ENCODE data around the gene ECT2L. TPM values are rescaled to one million over a fixed set of nuclear protein-coding genes. Genes with fewer than 3 reads are reported as not detected.
A peak's percentile ranks its signal among the peaks of the same experiment; 100 is the strongest.

The ECT2L gene, protein sequence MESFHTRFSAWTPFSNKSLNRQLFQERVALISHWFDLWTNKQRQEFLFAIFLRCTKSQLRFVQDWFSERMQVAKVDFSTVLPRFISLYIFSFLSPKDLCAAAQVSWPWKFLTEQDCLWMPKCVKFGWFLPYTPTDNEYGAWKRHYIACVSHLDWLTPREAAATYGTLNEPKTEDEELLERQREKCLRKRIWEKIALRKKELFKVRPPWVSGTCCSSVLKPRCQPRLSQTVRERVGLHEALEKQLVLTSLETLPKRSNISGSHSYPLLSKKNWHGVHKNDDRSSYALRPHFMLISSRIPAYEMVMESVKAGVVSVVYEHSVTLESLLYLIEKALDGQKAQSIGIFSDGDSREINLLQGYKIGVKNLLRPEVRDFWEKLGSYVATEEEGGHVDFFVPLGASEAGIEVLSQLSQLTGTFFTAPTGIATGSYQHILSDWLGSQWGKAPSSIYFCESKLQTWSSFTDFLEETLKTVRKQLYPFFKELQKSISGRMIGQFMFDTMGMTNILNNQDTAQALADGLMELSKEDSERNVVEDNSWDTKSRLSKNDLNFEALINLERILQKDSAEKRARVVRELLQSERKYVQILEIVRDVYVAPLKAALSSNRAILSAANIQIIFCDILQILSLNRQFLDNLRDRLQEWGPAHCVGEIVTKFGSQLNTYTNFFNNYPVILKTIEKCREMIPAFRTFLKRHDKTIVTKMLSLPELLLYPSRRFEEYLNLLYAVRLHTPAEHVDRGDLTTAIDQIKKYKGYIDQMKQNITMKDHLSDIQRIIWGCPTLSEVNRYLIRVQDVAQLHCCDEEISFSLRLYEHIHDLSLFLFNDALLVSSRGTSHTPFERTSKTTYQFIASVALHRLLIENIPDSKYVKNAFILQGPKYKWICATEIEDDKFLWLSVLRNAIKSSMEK
- total RNA-seq (2021) = not detected in 2 replicates
- Bru-seq, nascent RNA = percentile 14 among the genes with signal in this experiment
- percentile 18 among the genes with signal in this experiment for BruChase-seq, experiment 1, labeled RNA remaining after a 2-hour chase
- BruChase-seq, experiment 2, labeled RNA remaining after a 6-hour chase = percentile 15 among the genes with signal in this experiment
- long read RNA-seq, partial matches to known transcripts = 0 of 1 reads
- long read RNA-seq, other reads (novel, unspliced or antisense) = 1 of 1 reads

DNA sequence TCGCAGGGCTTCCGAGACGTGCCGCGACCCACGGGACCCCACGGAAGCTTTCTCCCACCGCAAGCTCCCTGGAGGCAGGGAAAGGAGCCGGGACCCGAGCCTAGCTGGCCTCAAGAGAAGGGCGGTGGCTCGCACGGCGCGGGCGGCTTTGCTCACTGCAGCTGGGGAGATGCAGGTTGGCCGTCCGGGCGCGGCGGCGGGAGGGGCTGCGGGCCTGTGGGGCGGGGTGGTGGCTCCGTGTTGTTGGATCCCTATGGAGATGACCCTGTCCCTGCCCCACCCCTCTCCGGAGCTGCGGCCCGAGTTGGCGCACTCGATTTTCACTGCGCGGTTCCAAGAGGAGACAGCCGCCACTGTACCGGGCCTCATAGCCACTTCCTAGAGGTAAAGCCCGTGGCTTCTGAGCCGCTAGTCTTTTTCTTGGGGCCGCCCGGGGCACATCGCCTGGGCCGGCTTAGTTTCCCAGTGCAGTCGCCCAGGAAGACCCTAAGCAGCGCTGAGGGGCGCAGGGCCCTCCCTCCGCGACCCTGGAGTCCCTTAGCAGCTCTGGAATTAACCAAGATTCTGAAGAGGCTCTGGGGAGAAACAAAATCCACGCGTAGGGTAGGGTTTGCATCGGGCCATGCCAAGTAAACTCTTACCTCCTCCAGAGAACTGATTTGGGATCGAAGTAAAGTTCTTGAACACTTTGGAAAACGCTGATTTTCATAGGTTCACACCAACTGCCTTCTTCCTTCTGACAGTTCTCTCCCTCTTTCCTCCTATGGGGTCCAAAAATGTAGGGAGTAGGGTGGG, at the start of gene ECT2L:
Gene ECT2L (plus strand): TSS at position 279 of the 795 bp plus-strand sequence. CDS start 17,188 bp downstream, outside the sequence.
- BruUV-seq (replicated peaks) = no TSS peak
- intact Hi-C loops (cut with micrococcal nuclease; ENCODE audit: unreplicated experiment) = no loop called here
- Histone ChIP-seq H3K27me3 (replicated peaks; ENCODE audit: insufficient read depth, low read depth, low read length, poor library complexity) (no peaks in the 10 kb centered on the region), H3K27ac (ENCODE audit: low read depth, low read length, poor library complexity, severe bottlenecking) (no peak within 1 kb of the TSS), H3K9me3 (ENCODE audit: low read depth, low read length, poor library complexity, severe bottlenecking) (no peaks in the 10 kb centered on the region), H3K4me1 (ENCODE audit: insufficient read depth, low read length, poor library complexity, severe bottlenecking) (no peaks in the 10 kb centered on the region), H3K4me3 (ENCODE audit: low read depth, low read length, poor library complexity, severe bottlenecking) (no peak within 1 kb of the TSS), H3K36me3 (ENCODE audit: insufficient read depth, low read length, poor library complexity, severe bottlenecking) (no peaks in the 10 kb centered on the region)
- no peak for DNase-seq (ENCODE audit: low spot score)
- TF ChIP-seq, protein P1, sequence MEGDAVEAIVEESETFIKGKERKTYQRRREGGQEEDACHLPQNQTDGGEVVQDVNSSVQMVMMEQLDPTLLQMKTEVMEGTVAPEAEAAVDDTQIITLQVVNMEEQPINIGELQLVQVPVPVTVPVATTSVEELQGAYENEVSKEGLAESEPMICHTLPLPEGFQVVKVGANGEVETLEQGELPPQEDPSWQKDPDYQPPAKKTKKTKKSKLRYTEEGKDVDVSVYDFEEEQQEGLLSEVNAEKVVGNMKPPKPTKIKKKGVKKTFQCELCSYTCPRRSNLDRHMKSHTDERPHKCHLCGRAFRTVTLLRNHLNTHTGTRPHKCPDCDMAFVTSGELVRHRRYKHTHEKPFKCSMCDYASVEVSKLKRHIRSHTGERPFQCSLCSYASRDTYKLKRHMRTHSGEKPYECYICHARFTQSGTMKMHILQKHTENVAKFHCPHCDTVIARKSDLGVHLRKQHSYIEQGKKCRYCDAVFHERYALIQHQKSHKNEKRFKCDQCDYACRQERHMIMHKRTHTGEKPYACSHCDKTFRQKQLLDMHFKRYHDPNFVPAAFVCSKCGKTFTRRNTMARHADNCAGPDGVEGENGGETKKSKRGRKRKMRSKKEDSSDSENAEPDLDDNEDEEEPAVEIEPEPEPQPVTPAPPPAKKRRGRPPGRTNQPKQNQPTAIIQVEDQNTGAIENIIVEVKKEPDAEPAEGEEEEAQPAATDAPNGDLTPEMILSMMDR (conservative IDR thresholded peaks at IDR 0.05; ENCODE audit: low read depth, low read length) = no peak
- TF ChIP-seq EZH2 (IDR thresholded peaks at IDR 0.05; ENCODE audit: borderline replicate concordance, low read depth, low read length, poor library complexity, severe bottlenecking) = no peak
- ChIA-PET POLR2A (ENCODE audit: low non-redundant PET) (interaction anchor here (0.6 kb wide), 1 partner anchor 1026 kb away, joined by 3 read pairs; no protein-coding TSS in a partner anchor), CTCF (no interaction called here)

DNA sequence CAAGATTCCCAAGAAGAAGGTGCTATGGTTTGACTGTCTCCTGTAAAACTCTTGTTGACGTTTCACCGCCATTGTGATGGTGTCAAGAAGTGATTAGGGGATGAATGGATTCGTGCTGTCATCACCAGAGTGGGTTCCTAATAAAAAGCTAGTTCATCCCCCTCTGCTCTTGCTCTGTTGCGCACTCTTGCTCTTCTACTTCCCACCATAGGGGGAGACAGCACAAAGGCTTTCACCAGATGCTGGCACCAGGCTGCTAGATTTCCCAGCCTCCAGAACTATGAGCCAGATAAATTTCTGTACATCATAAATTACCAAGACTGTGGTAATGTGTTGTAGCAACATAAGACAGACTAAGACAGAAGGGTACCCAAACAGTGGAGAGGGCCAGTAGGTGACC, 43.9 kb upstream of the ECT2L start:
- Histone ChIP-seq H3K9me3 (ENCODE audit: low read depth, low read length, poor library complexity, severe bottlenecking) (no peaks in the 10 kb centered on the region), H3K27me3 (replicated peaks; ENCODE audit: insufficient read depth, low read depth, low read length, poor library complexity) (no peaks in the 10 kb centered on the region), H3K36me3 (ENCODE audit: insufficient read depth, low read length, poor library complexity, severe bottlenecking) (no peaks in the 10 kb centered on the region), H3K4me1 (ENCODE audit: insufficient read depth, low read length, poor library complexity, severe bottlenecking) (no peaks in the 10 kb centered on the region), H3K27ac (ENCODE audit: low read depth, low read length, poor library complexity, severe bottlenecking) (no peak overlapping the region), H3K4me3 (ENCODE audit: low read depth, low read length, poor library complexity, severe bottlenecking) (no peak overlapping the region)
- ChIA-PET POLR2A (ENCODE audit: low non-redundant PET) (no interaction called here), CTCF (no interaction called here)
- intact Hi-C loops (cut with micrococcal nuclease; ENCODE audit: unreplicated experiment) = no loop called here
- TF ChIP-seq, protein P1 (conservative IDR thresholded peaks at IDR 0.05; ENCODE audit: low read depth, low read length) = peak; percentile 40
- TF ChIP-seq EZH2 (IDR thresholded peaks at IDR 0.05; ENCODE audit: borderline replicate concordance, low read depth, low read length, poor library complexity, severe bottlenecking) = no peak
- no TSS peak for BruUV-seq (replicated peaks)
- peak; percentile 19 for DNase-seq (ENCODE audit: low spot score)

DNA sequence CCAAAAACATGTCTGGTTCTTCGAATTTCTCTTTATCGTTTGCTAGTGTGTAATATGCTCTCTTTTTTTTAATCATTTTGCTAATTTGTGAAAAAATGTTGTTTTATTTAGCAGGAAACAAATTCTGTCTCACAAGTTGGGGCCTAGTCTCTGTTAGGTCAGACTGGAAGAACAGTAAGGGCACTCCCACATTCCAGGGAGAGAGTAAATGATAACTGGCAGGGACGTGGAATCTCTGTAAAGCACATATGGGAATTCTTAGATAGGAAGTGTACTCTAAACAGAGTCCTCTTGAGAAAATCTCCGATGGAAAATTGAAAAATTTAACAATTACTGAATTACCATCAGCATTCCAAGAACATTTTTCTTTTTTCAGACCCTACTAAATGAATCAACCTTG, 38.8 kb upstream of the ECT2L start:
- no peaks in the 10 kb centered on the region for H3K4me1 ChIP-seq (ENCODE audit: insufficient read depth, low read length, poor library complexity, severe bottlenecking)
- TF ChIP-seq EZH2 (IDR thresholded peaks at IDR 0.05; ENCODE audit: borderline replicate concordance, low read depth, low read length, poor library complexity, severe bottlenecking) = no peak
- TF ChIP-seq, protein P1 (conservative IDR thresholded peaks at IDR 0.05; ENCODE audit: low read depth, low read length) = no peak
- H3K27ac ChIP-seq (ENCODE audit: low read depth, low read length, poor library complexity, severe bottlenecking) = no peak overlapping the region
- CTCF ChIA-PET = no interaction called here
- intact Hi-C loops (cut with micrococcal nuclease; ENCODE audit: unreplicated experiment) = no loop called here
- H3K36me3 ChIP-seq (ENCODE audit: insufficient read depth, low read length, poor library complexity, severe bottlenecking) = no peaks in the 10 kb centered on the region
- no peak for DNase-seq (ENCODE audit: low spot score)
- POLR2A ChIA-PET (ENCODE audit: low non-redundant PET) = no interaction called here
- H3K27me3 ChIP-seq (replicated peaks; ENCODE audit: insufficient read depth, low read depth, low read length, poor library complexity) = no peaks in the 10 kb centered on the region
- BruUV-seq (replicated peaks) = no TSS peak
- no peaks in the 10 kb centered on the region for H3K9me3 ChIP-seq (ENCODE audit: low read depth, low read length, poor library complexity, severe bottlenecking)
- H3K4me3 ChIP-seq (ENCODE audit: low read depth, low read length, poor library complexity, severe bottlenecking) = no peak overlapping the region
